Measurements from ENCODE around the gene HLA-DMA.

The HLA-DMA gene

GRCh38 chr6:32922083-32922482 lies 30.8 kb downstream of the HLA-DMA start:
- DNase-seq, result no peak

- no peak for DNase-seq
These were observed 32.2 kb downstream of the HLA-DMA start for GRCh38 chr6:32920715-32921114.

GRCh38 chr6:32912951-32913350 lies 39.9 kb downstream of the HLA-DMA start:
- DNase-seq, result no peak

DNA sequence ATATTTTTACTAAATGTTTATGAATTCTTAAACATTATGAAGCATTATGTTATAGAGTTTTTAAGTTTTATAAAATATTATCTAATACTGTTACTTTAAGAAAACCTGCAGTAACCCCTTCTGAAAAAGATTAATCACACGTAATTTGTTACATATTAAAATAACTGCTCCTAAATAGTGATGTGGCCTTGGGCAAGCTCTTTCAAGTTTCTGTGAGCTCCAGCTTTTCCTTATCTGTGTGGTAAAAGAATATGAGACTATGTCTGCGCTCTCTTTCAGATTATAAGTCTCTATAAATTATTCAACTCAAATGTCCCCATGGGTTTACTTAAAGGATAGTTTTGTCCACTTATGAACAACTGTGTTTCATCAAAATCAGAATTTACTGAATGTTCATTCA lies 44.0 kb downstream of the HLA-DMA start:
- no peak for DNase-seq

- DNase-seq, result no peak
These were observed 46.4 kb downstream of the HLA-DMA start for GRCh38 chr6:32906539-32906938.

- DNase-seq, result no peak
These were observed 47.8 kb downstream of the HLA-DMA start for GRCh38 chr6:32905078-32905477.

DNA sequence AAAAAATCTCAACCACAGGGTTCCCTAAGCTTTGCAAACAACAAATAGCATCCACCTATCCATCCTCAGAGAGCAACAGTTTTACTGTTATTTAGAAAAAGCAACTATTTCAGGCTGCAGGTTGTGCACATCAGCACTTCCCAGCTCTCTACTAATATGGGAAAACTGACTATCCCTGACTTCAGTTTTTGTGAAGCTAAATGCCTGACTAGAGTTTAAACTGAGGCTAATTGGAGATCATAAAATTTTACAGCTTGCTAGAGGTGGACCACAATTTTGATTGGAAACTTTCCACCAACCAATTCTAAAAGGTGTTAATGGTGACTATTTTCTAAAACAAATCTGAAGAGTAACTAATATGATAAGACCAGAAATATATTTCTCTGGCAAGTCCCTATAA lies 48.9 kb downstream of the HLA-DMA start:
- no peak for DNase-seq

All from NK-92 treated with Interleukin-12 subunit alpha and Interleukin-12 subunit beta, amount 100 ng/mL, for 24 hours (cell line).